Epithelial cell of proximal tubule (primary cell): Measurements from ENCODE around the gene NSFL1C. TPM values are rescaled to one million over a fixed set of nuclear protein-coding genes. Genes with fewer than 3 reads are reported as not detected.

Source experiments
- DNase-seq: peaks from one replicate; pipeline ENCODE4 v3.0.0-alpha.2; 2011; ENCODE audit warnings: low read depth
- H3K4me3 ChIP-seq: 2 replicates; pipeline ENCODE4 v1.5.1; 2011; ENCODE audit warnings: low read depth, mild to moderate bottlenecking, low read length
- total RNA-seq: library from RNA; depleted of rRNA; stranded (reverse); fragments of >200 nt; gene quantifications from 2 replicates; pipeline ENCODE4 v1.2.3, GENCODE V29; 2015
- TF ChIP-seq, protein P1 (sequence below): conservative IDR thresholded peaks from 2 replicates; pipeline ENCODE4 v1.5.1; 2012; ENCODE audit warnings: low read depth, mild to moderate bottlenecking, low read length

The NSFL1C gene
- total RNA-seq, 1 donor from 2014 or later: 61.6 TPM

DNA sequence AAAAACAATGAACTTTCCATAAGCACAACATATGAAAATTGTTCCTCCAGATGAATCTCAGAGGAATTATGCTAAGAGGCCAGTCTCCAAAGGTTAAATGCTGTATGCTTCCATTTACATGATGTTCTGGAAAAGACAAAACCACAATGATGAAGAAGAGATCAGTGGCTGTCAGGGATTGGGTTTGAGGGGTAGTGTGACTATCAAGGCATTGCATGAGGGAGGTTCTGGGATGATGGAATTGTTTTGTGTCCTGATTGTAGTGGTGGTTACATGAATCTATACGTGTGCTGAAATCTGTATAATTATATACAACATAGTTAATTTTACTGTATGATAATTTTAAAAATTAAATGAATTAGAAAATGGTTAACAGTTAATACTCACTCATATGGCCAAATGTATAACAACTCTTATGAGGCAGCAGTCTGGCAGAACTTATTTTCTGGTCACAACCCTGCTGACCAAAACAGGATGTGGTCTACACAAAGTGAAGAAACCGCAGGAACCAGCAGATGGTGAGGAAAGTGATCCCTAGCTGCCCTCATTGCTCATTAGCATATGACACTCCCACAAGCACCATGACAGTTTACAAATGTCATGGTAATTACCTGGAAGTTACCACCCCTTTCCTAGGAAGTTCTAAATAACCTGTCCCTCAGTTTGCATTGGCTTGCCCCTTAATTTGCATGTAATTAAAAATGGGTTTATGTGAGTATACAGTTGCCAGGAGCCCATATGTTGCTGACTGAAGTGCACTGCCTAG, 31.9 kb downstream of the NSFL1C start:
- TF ChIP-seq, protein P1, sequence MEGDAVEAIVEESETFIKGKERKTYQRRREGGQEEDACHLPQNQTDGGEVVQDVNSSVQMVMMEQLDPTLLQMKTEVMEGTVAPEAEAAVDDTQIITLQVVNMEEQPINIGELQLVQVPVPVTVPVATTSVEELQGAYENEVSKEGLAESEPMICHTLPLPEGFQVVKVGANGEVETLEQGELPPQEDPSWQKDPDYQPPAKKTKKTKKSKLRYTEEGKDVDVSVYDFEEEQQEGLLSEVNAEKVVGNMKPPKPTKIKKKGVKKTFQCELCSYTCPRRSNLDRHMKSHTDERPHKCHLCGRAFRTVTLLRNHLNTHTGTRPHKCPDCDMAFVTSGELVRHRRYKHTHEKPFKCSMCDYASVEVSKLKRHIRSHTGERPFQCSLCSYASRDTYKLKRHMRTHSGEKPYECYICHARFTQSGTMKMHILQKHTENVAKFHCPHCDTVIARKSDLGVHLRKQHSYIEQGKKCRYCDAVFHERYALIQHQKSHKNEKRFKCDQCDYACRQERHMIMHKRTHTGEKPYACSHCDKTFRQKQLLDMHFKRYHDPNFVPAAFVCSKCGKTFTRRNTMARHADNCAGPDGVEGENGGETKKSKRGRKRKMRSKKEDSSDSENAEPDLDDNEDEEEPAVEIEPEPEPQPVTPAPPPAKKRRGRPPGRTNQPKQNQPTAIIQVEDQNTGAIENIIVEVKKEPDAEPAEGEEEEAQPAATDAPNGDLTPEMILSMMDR: no peak
- no peak for DNase-seq
- no peak overlapping the region for H3K4me3 ChIP-seq

DNA sequence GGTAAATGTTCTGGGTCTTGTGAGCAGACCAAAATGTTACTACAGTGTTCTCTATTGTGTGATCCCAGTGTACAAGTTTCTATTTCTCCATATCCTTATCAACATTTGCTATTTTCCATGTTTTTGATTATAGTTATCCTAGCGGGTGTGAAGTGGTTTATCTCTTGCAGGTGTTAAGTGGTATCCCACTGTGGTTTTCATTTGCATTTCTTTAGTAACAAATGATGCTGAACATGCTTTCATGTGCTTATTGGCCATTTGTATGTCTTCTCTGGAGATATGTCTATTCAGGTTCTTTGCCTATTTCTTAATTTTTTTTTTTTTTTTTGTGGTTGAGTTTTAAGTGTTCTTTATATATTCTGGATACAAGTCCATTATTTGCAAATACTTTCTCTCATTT, 35.5 kb downstream of the NSFL1C start:
- TF ChIP-seq, protein P1: no peak
- no peak for DNase-seq
- no peak overlapping the region for H3K4me3 ChIP-seq

DNA sequence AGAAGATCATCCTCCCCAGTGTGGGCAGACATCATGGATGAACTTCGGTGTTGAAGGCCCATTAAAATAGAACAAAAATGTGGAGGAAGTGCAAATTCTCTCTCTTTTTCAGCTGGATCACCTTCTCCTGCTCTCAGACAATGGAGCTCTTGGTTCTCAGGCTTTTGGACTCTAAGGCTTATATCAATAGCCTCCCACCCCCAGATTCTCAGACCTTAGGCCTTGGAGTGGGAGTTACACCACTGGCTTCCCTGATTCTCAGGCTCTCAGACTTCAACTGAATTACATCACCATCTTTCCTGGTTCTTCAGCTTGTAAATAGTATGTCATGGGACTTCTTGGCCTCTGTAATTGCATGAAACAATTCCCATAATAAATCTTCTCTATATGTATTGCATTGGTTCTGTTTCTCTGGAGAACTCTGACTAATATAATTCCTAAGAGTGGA, 36.6 kb downstream of the NSFL1C start:
- TF ChIP-seq, protein P1: no peak
- no peak for DNase-seq
- H3K4me3 ChIP-seq: no peak overlapping the region

DNA sequence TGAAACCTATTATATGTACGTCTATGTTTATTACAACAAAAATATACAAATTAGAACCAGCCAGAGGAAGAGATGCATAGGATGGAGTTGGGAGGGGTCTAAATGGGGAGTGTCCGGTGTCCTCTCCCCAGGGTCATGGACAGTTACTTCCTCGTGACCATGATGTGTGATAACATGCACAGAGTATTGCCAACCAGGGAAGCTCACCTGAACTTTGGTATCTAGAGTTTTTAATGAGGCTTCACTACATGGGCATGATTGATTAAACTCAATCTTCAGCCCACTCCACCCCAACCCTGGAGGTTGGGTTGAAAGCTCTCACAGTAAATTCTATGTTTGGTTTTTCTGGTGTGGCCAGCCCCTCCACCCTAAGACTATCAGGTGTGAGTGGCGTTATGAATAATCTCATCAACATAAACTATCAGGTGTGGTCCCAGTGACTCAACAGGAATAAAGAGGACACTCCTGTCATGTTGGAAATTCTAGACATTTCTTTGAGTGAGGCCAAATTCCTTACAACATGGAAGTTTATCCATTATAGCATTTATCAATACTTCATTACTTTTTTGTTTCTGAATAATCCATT, 37.4 kb downstream of the NSFL1C start:
- no peak overlapping the region for H3K4me3 ChIP-seq
- no peak for DNase-seq
- TF ChIP-seq, protein P1: no peak

DNA sequence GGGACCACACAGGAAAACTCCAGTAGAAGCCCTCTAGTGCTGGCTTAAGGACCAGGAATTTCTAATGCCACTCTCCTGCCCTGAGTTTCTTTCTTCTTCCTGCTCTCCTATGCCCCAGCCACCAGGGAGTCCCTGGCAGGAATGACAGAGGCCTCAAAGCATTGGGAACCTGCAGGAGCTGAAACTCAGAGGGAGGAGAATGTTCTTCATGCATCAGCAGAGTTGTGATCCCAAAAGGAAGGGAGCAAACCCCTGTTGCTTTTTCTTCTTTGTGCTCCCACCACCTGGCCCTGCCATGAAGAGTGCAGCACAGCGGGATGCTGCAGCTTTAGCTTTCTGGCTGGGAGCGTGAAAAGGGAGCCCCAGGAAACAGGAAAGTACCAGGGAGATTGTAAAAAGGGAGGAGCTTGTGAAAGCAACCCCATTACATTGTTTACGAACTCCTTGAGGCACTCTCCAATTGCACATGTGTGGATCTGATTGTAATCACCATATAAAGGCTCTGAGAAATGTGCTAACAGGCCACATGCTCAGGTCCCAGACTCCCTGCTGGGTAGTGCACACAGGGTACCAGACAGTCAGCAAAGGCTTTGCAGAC, 39.1 kb downstream of the NSFL1C start:
- no peak for DNase-seq
- TF ChIP-seq, protein P1: no peak
- no peak overlapping the region for H3K4me3 ChIP-seq

DNA sequence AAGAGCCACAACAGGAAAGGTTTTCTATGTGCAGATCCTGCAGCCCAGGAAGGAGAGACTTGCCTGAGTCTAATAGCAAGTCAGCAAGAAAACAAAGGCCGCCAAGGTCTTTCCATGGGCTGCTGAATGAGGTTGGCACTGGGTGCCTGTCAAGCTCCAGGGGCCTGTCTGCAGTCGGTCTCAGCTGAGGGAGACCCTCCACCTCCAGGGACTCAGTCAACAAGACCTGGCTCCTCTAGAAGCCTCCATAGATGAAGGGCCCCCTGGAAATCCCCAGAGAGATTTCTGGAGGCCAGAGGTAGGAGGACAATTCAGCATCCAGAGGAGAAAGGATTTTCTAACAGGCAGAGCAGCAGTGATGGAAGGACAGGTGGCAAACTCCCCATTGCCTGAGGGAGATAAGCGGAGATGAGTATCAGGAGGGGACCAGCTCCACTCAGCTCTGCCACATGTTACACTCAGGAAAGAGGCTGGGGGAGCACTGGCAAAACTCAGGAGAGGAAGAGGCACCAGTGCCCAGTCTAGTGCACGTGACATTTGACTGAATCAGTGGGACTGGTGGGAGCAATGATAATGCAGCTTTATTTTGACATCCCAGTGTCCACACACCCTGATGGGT, 40.3 kb downstream of the NSFL1C start:
- H3K4me3 ChIP-seq: no peak overlapping the region
- TF ChIP-seq, protein P1: no peak
- no peak for DNase-seq
